A549 (cell line): Measurements from ENCODE around the gene RASA2. TPM values are rescaled to one million over a fixed set of nuclear protein-coding genes. Genes with fewer than 3 reads are reported as not detected.

ENCODE experiments used
- ATAC-seq, 2 experiments: fragments of 200-7000 bp in 1 of 2; fragments of >200 bp in 1 of 2; cut with Nextera tagmentation in 1 of 2; cut with Tn5 transposase in 1 of 2; 3 replicates each; pipeline versions ENCODE4 v1.8.0 to v1.9.1; 2018 to 2020; ENCODE audit warnings: mild to moderate bottlenecking in 1 of 2, moderate library complexity in 1 of 2
- CTCF ChIA-PET: fragments of 300-600 bp; sonication (Branson Sonifier 250); formaldehyde crosslinking; extraction: SDS; loops from one replicate; lab custom pipeline; 2021; ENCODE audit warnings: antibody characterized with exemption, inconsistent platforms; lab: Yijun Ruan, JAX
- POLR2A ChIA-PET: fragments of 350-600 bp; formaldehyde crosslinking; extraction: SDS; loops from one replicate; lab custom pipeline; 2021; ENCODE audit warnings: antibody characterized with exemption, inconsistent platforms; lab: Yijun Ruan, JAX
- DNase-seq, 2 experiments: peaks; one replicate each; pipeline versions ENCODE4 v3.0.0 to v3.0.0-alpha.2; 2011 to 2016; ENCODE audit warnings: low read depth in 1 of 2, low spot score in 1 of 2
- FAIRE-seq: peaks from 2 replicates; lab custom pipeline; 2011; peaks lifted over from hg19 to GRCh38; lab: Jason Lieb, UNC
- H3K27ac ChIP-seq, 2 experiments: fragments of >200 bp; sonication (Bioruptor Twin); formaldehyde crosslinking; 3 replicates each; pipeline ENCODE4 v1.5.1; 2016 to 2017
- H3K4me1 ChIP-seq: fragments of >200 bp; sonication (Bioruptor Twin); formaldehyde crosslinking; 3 replicates; pipeline ENCODE4 v1.6.1; 2016
- H3K4me2 ChIP-seq: fragments of >200 bp; sonication (Bioruptor Twin); formaldehyde crosslinking; 3 replicates; pipeline ENCODE4 v1.6.1; 2016
- H3K4me3 ChIP-seq: fragments of >200 bp; sonication (Bioruptor Twin); formaldehyde crosslinking; 3 replicates; pipeline ENCODE4 v1.5.1; 2016
- H3K9me3 ChIP-seq: fragments of >200 bp; sonication (Bioruptor Twin); formaldehyde crosslinking; 3 replicates; pipeline ENCODE4 v1.6.1; 2016
- BCL3 ChIP-seq: fragments of >200 bp; sonication (Bioruptor Twin); formaldehyde crosslinking; IDR thresholded peaks from 3 replicates; pipeline ENCODE4 v1.6.1; 2016
- CEBPB ChIP-seq, 2 experiments: fragments of >200 bp in 1 of 2; sonication (Bioruptor Twin) in 1 of 2; formaldehyde crosslinking in 1 of 2; IDR thresholded peaks; 2 replicates each; pipeline ENCODE4 v1.6.1; 2012 to 2016
- ELK1 ChIP-seq: fragments of 150-350 bp; IDR thresholded peaks from 2 replicates; pipeline ENCODE4 v1.6.1; 2014; ENCODE audit warnings: low read depth, mild to moderate bottlenecking, low read length
- EP300 ChIP-seq, 2 experiments: fragments of >200 bp; sonication (Bioruptor Twin); formaldehyde crosslinking; IDR thresholded peaks; 2 replicates in 1 of 2; 3 replicates in 1 of 2; pipeline ENCODE4 v1.6.1; 2016 to 2017
- FOSB ChIP-seq: fragments of 250-450 bp; sonication (Bioruptor Pico); IDR thresholded peaks from 2 replicates; pipeline ENCODE4 v1.5.0; 2020; ENCODE audit warnings: mild to moderate bottlenecking, moderate library complexity
- FOSL2 ChIP-seq, 2 experiments: fragments of 450-650 bp in 1 of 2; fragments of >200 bp in 1 of 2; sonication (Bioruptor Twin) in 1 of 2; formaldehyde crosslinking; IDR thresholded peaks; 2 replicates each; pipeline versions ENCODE4 v1.5.0 to v1.6.1; 2016 to 2020; ENCODE audit warnings: mild to moderate bottlenecking in 1 of 2, moderate library complexity in 1 of 2
- GATA3 ChIP-seq: IDR thresholded peaks from 2 replicates; pipeline ENCODE4 v1.6.1; 2012; ENCODE audit warnings: borderline replicate concordance
- HDAC2 ChIP-seq: fragments of 200-600 bp; sonication (generic); IDR thresholded peaks from 2 replicates; pipeline ENCODE4 v1.6.1; 2016
- HES2 ChIP-seq: fragments of >200 bp; sonication (Bioruptor Twin); formaldehyde crosslinking; IDR thresholded peaks from 2 replicates; pipeline ENCODE4 v1.6.1; 2016
- HEYL ChIP-seq: fragments of 250-450 bp; sonication (Bioruptor Pico); IDR thresholded peaks from 2 replicates; pipeline ENCODE4 v1.8.0; 2021; ENCODE audit warnings: mild to moderate bottlenecking, moderate library complexity
- HOXB13 ChIP-seq: fragments of 250-450 bp; sonication (Bioruptor Pico); IDR thresholded peaks from 2 replicates; pipeline ENCODE4 v1.5.0; 2020; ENCODE audit warnings: low read depth, mild to moderate bottlenecking, moderate library complexity
- HOXB5 ChIP-seq: fragments of 250-450 bp; sonication (Bioruptor Pico); IDR thresholded peaks from 2 replicates; pipeline ENCODE4 v1.5.0; 2020; ENCODE audit warnings: mild to moderate bottlenecking, moderate library complexity
- JUN ChIP-seq, 2 experiments: fragments of >200 bp; sonication (Bioruptor Twin); formaldehyde crosslinking; IDR thresholded peaks; 2 replicates in 1 of 2; 3 replicates in 1 of 2; pipeline ENCODE4 v1.6.1; 2016 to 2017
- JUNB ChIP-seq: fragments of >200 bp; sonication (Bioruptor Twin); formaldehyde crosslinking; IDR thresholded peaks from 2 replicates; pipeline ENCODE4 v1.6.1; 2016
- MAX ChIP-seq: IDR thresholded peaks from 2 replicates; pipeline ENCODE4 v1.6.1; 2012
- MAZ ChIP-seq: fragments of 150-350 bp; IDR thresholded peaks from 2 replicates; pipeline ENCODE4 v1.6.1; 2014; ENCODE audit warnings: antibody characterized with exemption, low read depth, low read length, borderline replicate concordance
- MYC ChIP-seq: IDR thresholded peaks from 2 replicates; pipeline ENCODE4 v1.6.1; 2012; ENCODE audit warnings: mild to moderate bottlenecking, inconsistent platforms, low read length, improper control_type of control experiment, borderline replicate concordance
- NR3C1 ChIP-seq: fragments of >200 bp; sonication (Bioruptor Twin); formaldehyde crosslinking; IDR thresholded peaks from 3 replicates; pipeline ENCODE4 v1.6.1; 2017
- PBX3 ChIP-seq: IDR thresholded peaks from 2 replicates; pipeline ENCODE4 v1.6.1; 2012
- POLR2A ChIP-seq: IDR thresholded peaks from 2 replicates; pipeline ENCODE4 v1.6.1; 2012; ENCODE audit warnings: mild to moderate bottlenecking, low read length
- POLR2AphosphoS2 ChIP-seq: conservative IDR thresholded peaks from 2 replicates; pipeline ENCODE4 v1.6.1; 2012; ENCODE audit warnings: low read length, improper control_type of control experiment, inconsistent platforms
- RAD21 ChIP-seq, 2 experiments: fragments of >200 bp in 1 of 2; sonication (Bioruptor Twin) in 1 of 2; formaldehyde crosslinking in 1 of 2; IDR thresholded peaks in 1 of 2; conservative IDR thresholded peaks in 1 of 2; 2 replicates in 1 of 2; 3 replicates in 1 of 2; pipeline ENCODE4 v1.6.1; 2012 to 2018; ENCODE audit warnings: inconsistent platforms in 1 of 2
- RCOR1 ChIP-seq: fragments of 150-350 bp; IDR thresholded peaks from 2 replicates; pipeline ENCODE4 v1.6.1; 2014; ENCODE audit warnings: antibody characterized with exemption, low read length, low read depth
- REST ChIP-seq: fragments of 200-600 bp; sonication (generic); IDR thresholded peaks from 2 replicates; pipeline ENCODE4 v1.6.1; 2016; ENCODE audit warnings: antibody characterized with exemption, mild to moderate bottlenecking, moderate library complexity
- RFX5 ChIP-seq: fragments of 450-650 bp; IDR thresholded peaks from 2 replicates; pipeline ENCODE4 v1.7.1; 2014; ENCODE audit warnings: antibody characterized with exemption, mild to moderate bottlenecking, moderate library complexity
- SREBF2 ChIP-seq: fragments of 450-650 bp; IDR thresholded peaks from 2 replicates; pipeline ENCODE4 v1.6.1; 2014; ENCODE audit warnings: mild to moderate bottlenecking, moderate library complexity
- ZC3H11A ChIP-seq: fragments of 450-650 bp; IDR thresholded peaks from 2 replicates; pipeline ENCODE4 v1.6.1; 2014; ENCODE audit warnings: antibody characterized with exemption, mild to moderate bottlenecking
- ZNF302 ChIP-seq: fragments of 250-450 bp; sonication (Bioruptor Pico); IDR thresholded peaks from 2 replicates; pipeline ENCODE4 v1.9.0; 2021; ENCODE audit warnings: inconsistent platforms, mild to moderate bottlenecking, moderate library complexity
- WGBS: methylation state at CpG from one replicate; pipeline ENCODE4 v1.1.6; 2017; ENCODE audit errors: missing lambda C conversion rate; 5-methylcytosine and 5-hydroxymethylcytosine counted together
- polyA plus RNA-seq, 4 experiments: library from polyadenylated mRNA; depleted of rRNA in 3 of 4; stranded (reverse); fragments of >200 nt; fragmentation: RNase III in 1 of 4; extraction: RNeasy Plus Mini Kit Qiagen cat#74134 plus additional on column Dnase treatment in 1 of 4; gene quantifications; 2 replicates in 3 of 4; 3 replicates in 1 of 4; pipeline ENCODE4 v1.2.3, GENCODE V29; 2011 to 2017

Gene RASA2
- polyA plus RNA-seq, 2 of the 4 experiments (the other 2 are of a cell fraction) = 6.7 to 12.0 TPM

GRCh38 chr3:141482245-141482922 lies 4.4 kb upstream of the RASA2 start:
- Histone ChIP-seq H3K27ac (peak overlapping the region; percentile 23 to 70; a peak in 4 of 6 replicates), H3K4me2 (peak overlapping the region; percentile 29; the same call in 2 of the 3 replicates), H3K4me1 (peaks cover 44% of the 10 kb centered on the region), H3K4me3 (no peak overlapping the region), H3K9me3 (no peaks in the 10 kb centered on the region)
- WGBS = 33% methylated on average over 5 of the region's 5 CpGs
- peak; percentile 75 to 87 for DNase-seq
- peak; percentile 22 to 34; a peak in 4 of 6 replicates for ATAC-seq
- POLR2A ChIA-PET = no interaction called here
- peak; percentile 45; the same call in 1 of the 2 replicates for TF ChIP-seq RCOR1
- TF ChIP-seq ZC3H11A = no peak
- TF ChIP-seq EP300 (IDR thresholded peaks at IDR 0.05) = peak in 1 of 2 experiments; percentile 62; a peak in 3 of 5 replicates
- peak; percentile 37; the same call in 1 of the 2 replicates for TF ChIP-seq MAX
- peak; percentile 64; the same call in 1 of the 2 replicates for TF ChIP-seq HES2
- no peak for TF ChIP-seq ELK1
- peak; percentile 90 for TF ChIP-seq GATA3
- TF ChIP-seq FOSL2 (IDR thresholded peaks at IDR 0.05) = peak; percentile 73
- TF ChIP-seq FOSL2 (CRISPR knock-in tag; IDR thresholded peaks at IDR 0.05) = peak; percentile 93
- peak; percentile 62 to 81; a peak in 4 of 5 replicates for TF ChIP-seq JUN (IDR thresholded peaks at IDR 0.05)
- TF ChIP-seq CEBPB (IDR thresholded peaks at IDR 0.05) = peak; percentile 86 to 95
- no peak for TF ChIP-seq HOXB5
- peak; percentile 72 for TF ChIP-seq PBX3
- peak; percentile 80 for TF ChIP-seq JUNB
- peak in 1 of 2 experiments; percentile 3; a peak in 2 of 5 replicates for TF ChIP-seq RAD21 (conservative IDR thresholded peaks at IDR 0.05 in 1 of 2, IDR thresholded peaks at IDR 0.05 in 1 of 2)
- CTCF ChIA-PET = interaction anchor here (0.7 to 4.5 kb wide), 4 partner anchors 8 to 22 kb away, joined by 4 to 22 read pairs (median 5); no protein-coding TSS in a partner anchor
- FAIRE-seq = peak; percentile 86

- ATAC-seq (no peak), DNase-seq (no peak), FAIRE-seq (no peak)
- ChIA-PET CTCF (interaction anchor here (0.6 to 2.6 kb wide), 3 partner anchors 25 to 896 kb away, joined by 3 to 14 read pairs (median 3); no protein-coding TSS in a partner anchor), POLR2A (no interaction called here)
- Histone ChIP-seq H3K27ac (peak overlapping the region in 1 of 2 experiments; percentile 96; a peak in 3 of 6 replicates), H3K4me3 (no peak overlapping the region), H3K9me3 (no peaks in the 10 kb centered on the region), H3K4me2 (no peak overlapping the region; the same call in 2 of the 3 replicates), H3K4me1 (peaks cover 52% of the 10 kb centered on the region)
- 89% methylated on average over 8 of the region's 8 CpGs for WGBS
- TF ChIP-seq HOXB13 (CRISPR knock-in tag) (no peak), HDAC2 (no peak), ZNF302 (no peak), CEBPB (IDR thresholded peaks at IDR 0.05) (no peak), POLR2AphosphoS2 (no peak), HEYL (CRISPR knock-in tag) (no peak), RFX5 (no peak), BCL3 (no peak), NR3C1 (no peak), RCOR1 (no peak), FOSB (CRISPR knock-in tag) (no peak), MAZ (no peak), JUN (IDR thresholded peaks at IDR 0.05) (no peak), SREBF2 (no peak), REST (no peak), POLR2A (no peak), HOXB5 (no peak), MYC (no peak)
These were observed 2.0 kb upstream of the RASA2 start for GRCh38 chr3:141484701-141485287.
